ENCODE measurements around the gene GPR108.
"Not testable (repeated sequence)": the region's sequence is repeated elsewhere in the genome, so short reads cannot be mapped to it uniquely, and the experiment has no call there.

Gene GPR108

GRCh38 chr19:6751189-6751588, 13.8 kb upstream of the GPR108 start:
- H4K20me1 ChIP-seq (ENCODE audit: insufficient read depth), result no peaks in the 10 kb centered on the region
- no peak overlapping the region for H2AFZ ChIP-seq (ENCODE audit: low read depth)
- no peak overlapping the region for H3K4me2 ChIP-seq
- H3K79me2 ChIP-seq (ENCODE audit: insufficient read depth, low read depth), result no peaks in the 10 kb centered on the region
- no peak overlapping the region for H3K27ac ChIP-seq
- no peak for TF ChIP-seq CTCF (conservative IDR thresholded peaks at IDR 0.05; ENCODE audit: low read depth, low read length)
- H3K4me3 ChIP-seq (IDR thresholded peaks at IDR 0.05; ENCODE audit: insufficient read depth, low read depth, low read length), result no peak overlapping the region
- H3K36me3 ChIP-seq (ENCODE audit: insufficient read depth), result 0 out of 2 replicates have a peak, but pooled peaks cover 9% of the 10 kb centered on the region
- no peak overlapping the region for H3K9ac ChIP-seq
- no peaks in the 10 kb centered on the region for H3K27me3 ChIP-seq (ENCODE audit: insufficient read depth, low read depth)
- H3K4me1 ChIP-seq (ENCODE audit: low read depth, poor library complexity, severe bottlenecking), result no peaks in the 10 kb centered on the region

- Histone ChIP-seq H3K4me3 (IDR thresholded peaks at IDR 0.05; ENCODE audit: insufficient read depth, low read depth, low read length) (no peak overlapping the region), H3K27me3 (ENCODE audit: insufficient read depth, low read depth) (no peaks in the 10 kb centered on the region), H3K36me3 (ENCODE audit: insufficient read depth) (0 out of 2 replicates have a peak, but pooled peaks cover 9% of the 10 kb centered on the region)
Observed at GRCh38 chr19:6750062-6750461, 12.7 kb upstream of the GPR108 start.

GRCh38 chr19:6748543-6748942, 11.2 kb upstream of the GPR108 start:
- H3K9ac ChIP-seq; H3K4me1 ChIP-seq (ENCODE audit: low read depth, poor library complexity, severe bottlenecking); H4K20me1 ChIP-seq (ENCODE audit: insufficient read depth); H3K27ac ChIP-seq; H3K4me2 ChIP-seq; H3K79me2 ChIP-seq (ENCODE audit: insufficient read depth, low read depth); H3K4me3 ChIP-seq (IDR thresholded peaks at IDR 0.05; ENCODE audit: insufficient read depth, low read depth, low read length); H2AFZ ChIP-seq (ENCODE audit: low read depth); H3K36me3 ChIP-seq (ENCODE audit: insufficient read depth); H3K27me3 ChIP-seq (ENCODE audit: insufficient read depth, low read depth): not testable (repeated sequence)

More at GRCh38 chr19:6750062-6750461, 12.7 kb upstream of the GPR108 start:
- Histone ChIP-seq H3K4me1 (ENCODE audit: low read depth, poor library complexity, severe bottlenecking) (no peaks in the 10 kb centered on the region), H3K27ac (no peak overlapping the region), H3K9ac (no peak overlapping the region), H2AFZ (ENCODE audit: low read depth) (no peak overlapping the region), H3K79me2 (ENCODE audit: insufficient read depth, low read depth) (no peaks in the 10 kb centered on the region), H4K20me1 (ENCODE audit: insufficient read depth) (no peaks in the 10 kb centered on the region), H3K4me2 (no peak overlapping the region)
- no peak for TF ChIP-seq CTCF (conservative IDR thresholded peaks at IDR 0.05; ENCODE audit: low read depth, low read length)

GRCh38 chr19:6745965-6746364, 8.6 kb upstream of the GPR108 start:
- no peaks in the 10 kb centered on the region for H3K27me3 ChIP-seq (ENCODE audit: insufficient read depth, low read depth)
- H3K4me1 ChIP-seq (ENCODE audit: low read depth, poor library complexity, severe bottlenecking), result peaks cover 9% of the 10 kb centered on the region
- H3K79me2 ChIP-seq (ENCODE audit: insufficient read depth, low read depth), result peaks cover 3% of the 10 kb centered on the region; the same call in 1 of the 2 replicates
- no peak overlapping the region for H3K4me2 ChIP-seq
- no peak overlapping the region for H3K27ac ChIP-seq
- no peaks in the 10 kb centered on the region for H4K20me1 ChIP-seq (ENCODE audit: insufficient read depth)
- H3K4me3 ChIP-seq (IDR thresholded peaks at IDR 0.05; ENCODE audit: insufficient read depth, low read depth, low read length), result no peak overlapping the region
- no peak overlapping the region for H2AFZ ChIP-seq (ENCODE audit: low read depth)
- no peak overlapping the region for H3K9ac ChIP-seq
- H3K36me3 ChIP-seq (ENCODE audit: insufficient read depth), result 0 out of 2 replicates have a peak, but pooled peaks cover 4% of the 10 kb centered on the region
- no peak for TF ChIP-seq CTCF (conservative IDR thresholded peaks at IDR 0.05; ENCODE audit: low read depth, low read length)

- Histone ChIP-seq H3K27me3 (ENCODE audit: insufficient read depth, low read depth) (no peaks in the 10 kb centered on the region), H3K27ac (no peak overlapping the region), H3K79me2 (ENCODE audit: insufficient read depth, low read depth) (peaks cover 3% of the 10 kb centered on the region; the same call in 1 of the 2 replicates), H3K4me2 (no peak overlapping the region), H3K4me3 (IDR thresholded peaks at IDR 0.05; ENCODE audit: insufficient read depth, low read depth, low read length) (no peak overlapping the region), H3K9ac (no peak overlapping the region), H4K20me1 (ENCODE audit: insufficient read depth) (no peaks in the 10 kb centered on the region), H2AFZ (ENCODE audit: low read depth) (no peak overlapping the region), H3K36me3 (ENCODE audit: insufficient read depth) (0 out of 2 replicates have a peak, but pooled peaks cover 4% of the 10 kb centered on the region), H3K4me1 (ENCODE audit: low read depth, poor library complexity, severe bottlenecking) (peaks cover 9% of the 10 kb centered on the region)
- no peak for TF ChIP-seq CTCF (conservative IDR thresholded peaks at IDR 0.05; ENCODE audit: low read depth, low read length)
Observed at GRCh38 chr19:6744381-6745301, 7.3 kb upstream of the GPR108 start.

Measured in KMS-11 (cell line).